Activated T-cell treated with anti-CD3 and anti-CD28 coated beads, Interleukin-2, amount 50 U/mL, for 48 hours (primary cell): Measurements from ENCODE around the gene SIMC1.

Source experiments
- DNase-seq, 2 experiments: peaks; one replicate each; pipeline ENCODE4 v3.0.0-alpha.2; 2020

The SIMC1 gene

GRCh38 chr5:176389135-176390123 is 151.2 kb downstream of the SIMC1 start:
- no peak for DNase-seq

- no peak for DNase-seq
Observed at GRCh38 chr5:176391479-176391878, 153.3 kb downstream of the SIMC1 start.

- DNase-seq = no peak
Observed at GRCh38 chr5:176391999-176392398, 153.8 kb downstream of the SIMC1 start.

DNA sequence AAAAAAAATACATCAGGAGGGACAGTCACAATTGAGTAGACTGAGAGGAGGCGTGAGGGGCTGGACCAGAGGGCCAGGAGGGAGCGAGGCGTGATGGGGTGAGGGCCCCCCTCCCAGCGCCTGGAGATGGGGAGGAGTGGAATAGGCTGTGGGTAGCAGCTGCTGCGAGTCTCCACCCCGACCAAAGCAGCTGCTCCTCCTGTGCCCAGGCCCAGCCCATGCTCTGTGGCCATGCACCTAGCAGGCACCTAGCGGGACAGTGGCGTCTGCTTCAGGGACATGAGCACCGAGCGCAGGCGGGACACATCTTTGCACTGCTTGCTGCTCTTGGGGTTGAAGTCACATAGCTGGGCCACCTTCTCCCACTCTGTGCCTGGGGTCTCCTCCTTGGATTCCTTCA is 154.3 kb downstream of the SIMC1 start:
- no peak for DNase-seq

DNA sequence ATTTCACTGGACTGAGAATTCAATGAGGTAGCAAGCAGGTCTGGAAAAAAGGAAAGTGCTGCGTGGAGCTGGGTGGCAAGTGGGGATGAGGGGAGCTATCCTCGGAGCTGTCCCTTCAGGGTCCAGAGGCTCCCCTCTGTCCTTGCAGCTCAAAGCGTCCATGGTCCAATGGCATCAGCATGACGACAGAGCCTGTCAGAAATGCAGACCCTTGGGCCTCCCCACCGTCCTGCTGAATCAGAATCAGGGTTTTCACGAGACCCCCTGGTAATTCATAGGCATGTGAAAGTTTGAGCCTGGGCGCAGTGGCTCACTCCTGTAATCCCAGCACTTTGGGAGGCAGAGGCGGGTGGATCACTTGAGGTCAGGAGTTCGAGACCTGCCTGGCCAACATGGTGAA is 155.9 kb downstream of the SIMC1 start:
- DNase-seq = no peak

DNA sequence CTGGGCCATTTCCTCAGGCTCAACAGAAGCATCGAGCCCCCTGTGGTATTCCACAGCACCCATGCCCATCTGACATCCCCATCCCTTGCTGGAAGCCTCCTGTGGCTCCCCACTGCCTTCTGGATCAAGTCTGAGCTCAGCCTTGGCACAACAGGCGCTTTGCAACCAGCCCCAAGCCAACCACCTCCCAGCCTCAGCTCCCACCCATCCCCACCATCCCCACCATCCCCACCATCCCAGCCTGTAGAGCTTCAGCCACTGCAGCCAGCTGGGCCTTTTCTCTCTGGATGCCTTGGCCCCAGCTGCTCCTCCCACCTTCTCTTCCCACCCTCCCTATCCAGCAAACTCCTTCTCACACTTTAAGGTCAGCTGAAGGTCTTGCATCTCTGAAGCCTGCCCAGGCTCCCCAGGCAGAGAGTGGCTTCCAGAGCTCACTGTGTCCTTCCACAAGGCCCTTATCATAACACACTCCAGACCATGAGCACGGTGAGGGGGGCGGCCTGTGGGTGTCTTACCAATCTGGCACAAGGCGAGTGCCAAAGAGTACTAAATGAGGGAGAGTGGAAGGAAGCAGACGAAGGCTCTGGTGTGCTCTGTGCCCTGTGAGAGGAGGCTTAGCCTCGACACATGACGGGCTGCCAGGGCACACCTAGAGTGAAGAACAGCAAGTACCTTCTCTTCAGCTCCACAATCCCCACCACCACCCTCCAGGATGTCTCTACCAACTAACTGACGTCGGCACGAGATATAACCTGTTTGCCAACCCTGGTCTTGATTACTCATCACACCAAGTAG is 156.9 kb downstream of the SIMC1 start:
- DNase-seq = no peak
